HG03558 (cell line): ENCODE measurements around the gene IGF2.

Experiments
- ATAC-seq: cut with Tn5 transposase; IDR thresholded peaks from one replicate; pipeline ENCODE4 v1.9.1; 2021; ENCODE audit warnings: moderate number of reproducible peaks; ENCODE audit not compliant: unreplicated experiment; ENCODE audit errors: extremely low read depth

Gene IGF2

DNA sequence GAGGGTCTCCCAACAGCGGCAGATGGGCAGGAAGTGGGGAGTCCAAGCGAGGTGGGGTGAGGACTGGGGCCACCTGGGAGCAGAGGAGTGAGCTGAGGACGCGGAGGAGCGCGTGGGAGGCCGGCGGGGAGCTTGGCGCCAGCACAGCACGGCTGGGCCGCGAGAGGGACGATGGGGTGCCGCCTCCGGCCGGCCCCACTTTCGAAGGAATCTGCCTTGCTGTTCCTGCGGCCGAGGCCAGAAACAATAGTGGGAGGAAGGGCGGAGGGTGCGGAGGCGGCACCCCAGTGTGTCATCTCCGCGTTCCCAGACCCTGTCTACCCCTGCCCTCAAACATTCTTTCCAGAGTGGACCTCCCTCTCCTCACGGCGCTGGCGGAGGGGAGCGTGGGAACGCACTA is 16.3 kb upstream of the IGF2 start:
- no peak for ATAC-seq

DNA sequence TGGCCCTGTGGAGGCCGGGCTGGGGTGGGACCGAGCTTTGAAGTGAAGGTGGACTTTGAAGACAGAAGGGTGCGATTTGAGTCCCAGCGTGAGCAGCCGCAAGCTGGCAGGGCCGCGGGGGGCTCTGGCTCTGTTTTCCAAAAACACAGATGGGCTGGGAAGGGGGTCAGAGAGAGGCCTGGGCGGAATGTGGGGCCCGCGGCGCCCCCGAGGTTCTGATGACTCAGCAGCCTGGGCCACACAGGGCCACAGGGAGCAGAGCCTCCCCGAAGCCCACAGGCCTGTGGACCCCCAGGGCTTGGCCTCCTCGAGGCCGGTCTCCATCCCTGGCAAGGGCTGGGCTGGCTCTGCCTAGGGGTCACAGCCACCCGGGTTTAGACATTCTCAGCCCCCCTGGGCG is 15.7 kb upstream of the IGF2 start:
- ATAC-seq, result no peak

DNA sequence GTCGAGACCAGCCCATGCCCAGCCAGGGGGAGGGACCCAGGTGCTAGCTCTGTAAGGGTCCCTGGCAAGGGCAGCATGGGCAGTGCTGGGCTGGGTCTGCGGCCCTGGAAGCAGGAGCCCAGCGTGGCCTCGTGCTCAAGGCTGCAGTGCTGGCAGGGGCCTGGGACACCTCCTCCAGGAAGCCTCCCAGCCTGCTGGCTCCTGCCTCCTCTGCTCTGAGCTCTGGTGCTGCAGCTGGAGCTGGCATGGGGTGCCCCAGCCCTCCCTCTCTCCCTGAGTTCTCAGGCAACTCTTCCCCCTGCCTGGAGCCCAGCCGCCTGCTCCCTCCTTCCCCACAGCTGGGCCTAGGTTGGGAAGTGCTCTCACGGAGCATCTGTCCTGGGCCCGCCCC is 15.0 kb upstream of the IGF2 start:
- ATAC-seq, result no peak

DNA sequence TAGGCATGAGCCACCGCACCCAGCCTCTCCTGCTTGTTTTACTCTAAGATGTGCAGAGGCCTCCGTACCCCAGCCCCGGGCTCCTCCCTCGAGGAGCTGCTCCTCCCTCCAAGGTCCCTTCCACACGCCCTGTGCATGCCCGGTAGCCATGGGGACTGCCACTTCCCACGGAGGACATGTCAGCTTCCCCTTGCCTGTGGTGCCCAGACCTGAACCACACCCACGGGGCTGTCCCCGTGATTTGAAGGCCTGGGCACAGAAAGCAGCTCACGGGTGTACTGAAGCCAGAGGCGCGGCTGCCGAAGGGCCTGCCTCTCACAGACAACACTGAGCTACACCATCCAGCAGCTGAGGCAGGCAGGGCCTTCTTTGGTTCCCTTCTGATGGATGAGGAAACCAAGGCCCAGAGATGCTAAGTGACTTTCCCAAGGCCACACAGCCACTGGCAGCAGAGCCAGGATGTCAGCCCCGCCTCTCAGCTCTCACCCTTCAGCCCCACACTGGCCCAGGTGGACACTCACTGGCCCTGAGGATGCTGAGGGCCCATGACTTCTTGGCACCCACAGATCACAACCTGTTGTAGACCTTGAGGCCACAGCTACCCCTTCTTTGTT is 14.5 kb upstream of the IGF2 start:
- no peak for ATAC-seq

DNA sequence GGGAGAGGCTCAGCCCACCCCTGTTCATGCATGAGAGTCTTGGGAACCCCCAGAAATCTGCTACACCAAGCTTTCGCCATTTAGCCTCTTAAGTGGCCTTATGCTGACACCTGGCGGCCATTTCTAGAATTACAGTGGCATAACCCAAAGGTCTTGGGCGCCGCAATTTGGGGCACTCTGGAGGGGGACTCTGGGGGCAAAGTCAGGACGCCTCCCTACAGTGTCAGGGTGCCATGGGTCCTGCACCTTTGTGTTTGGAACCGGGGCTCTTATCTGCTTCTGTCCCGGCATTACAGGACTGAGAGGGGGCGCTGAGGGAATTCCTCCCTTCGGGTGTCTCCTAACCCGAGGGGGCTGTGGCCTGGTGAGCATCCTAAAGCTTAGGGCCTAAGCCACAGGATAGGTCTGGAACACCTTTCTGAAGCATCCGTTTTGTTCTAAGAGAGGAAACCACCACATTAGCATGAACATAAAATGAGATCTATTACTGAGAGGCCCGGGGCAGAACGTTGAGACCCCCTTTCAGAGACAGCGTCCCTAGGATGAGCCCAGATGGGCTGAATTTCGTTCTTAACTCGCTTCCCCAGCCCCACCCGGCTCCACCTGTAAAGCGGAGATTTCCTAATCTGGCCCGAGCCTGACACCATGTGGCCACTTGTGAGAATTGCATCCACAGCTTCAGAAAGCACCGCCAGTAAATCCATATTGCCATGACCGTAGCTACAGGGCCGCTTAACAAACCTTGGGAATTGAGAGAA is 12.5 kb upstream of the IGF2 start:
- no peak for ATAC-seq

DNA sequence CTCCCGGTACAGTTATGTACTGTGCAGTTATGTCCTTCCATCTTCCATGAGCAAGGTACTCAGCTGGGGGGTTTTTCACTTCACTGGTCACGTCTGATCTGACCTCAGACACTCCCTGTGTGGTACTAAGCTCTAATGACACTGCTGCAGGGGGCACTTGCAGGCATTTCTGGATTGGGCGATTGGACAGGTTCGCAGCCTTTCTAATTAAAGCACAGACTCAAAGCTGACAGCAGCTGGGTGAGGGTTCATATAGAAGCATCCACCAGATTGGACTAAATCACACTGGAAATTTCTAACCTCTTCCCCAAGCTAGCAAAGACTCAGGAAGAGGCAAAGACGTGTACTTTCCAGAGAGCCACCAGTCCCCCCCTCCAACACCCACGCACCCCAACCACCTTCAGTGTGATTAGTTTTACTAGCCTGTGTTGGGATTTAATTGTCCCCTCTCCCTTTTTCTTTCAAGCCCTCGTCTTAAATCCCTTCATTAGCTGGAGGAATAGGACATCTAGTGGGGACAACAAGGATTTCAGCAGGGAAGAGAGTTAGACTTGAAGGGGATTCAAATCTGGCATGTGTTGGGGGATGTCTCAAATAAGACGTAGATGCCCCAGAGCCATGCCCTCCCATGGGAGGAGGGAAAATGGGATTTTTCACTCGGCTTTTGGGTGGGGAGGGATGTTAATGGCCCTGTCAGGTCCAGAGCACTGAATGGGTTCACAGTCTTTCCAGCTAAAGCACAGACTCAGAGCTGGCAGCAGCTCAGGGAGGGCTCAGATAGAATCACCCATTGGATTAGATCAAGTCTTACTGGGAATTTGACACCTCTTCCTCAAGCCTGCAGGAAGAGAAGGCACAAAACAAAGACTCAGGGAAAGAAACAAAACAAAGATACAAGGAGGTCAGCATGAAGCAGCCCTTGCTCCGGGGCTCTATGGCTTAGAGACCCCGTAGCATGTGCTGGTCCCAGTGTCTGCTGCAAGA is 11.0 kb upstream of the IGF2 start:
- no peak for ATAC-seq

DNA sequence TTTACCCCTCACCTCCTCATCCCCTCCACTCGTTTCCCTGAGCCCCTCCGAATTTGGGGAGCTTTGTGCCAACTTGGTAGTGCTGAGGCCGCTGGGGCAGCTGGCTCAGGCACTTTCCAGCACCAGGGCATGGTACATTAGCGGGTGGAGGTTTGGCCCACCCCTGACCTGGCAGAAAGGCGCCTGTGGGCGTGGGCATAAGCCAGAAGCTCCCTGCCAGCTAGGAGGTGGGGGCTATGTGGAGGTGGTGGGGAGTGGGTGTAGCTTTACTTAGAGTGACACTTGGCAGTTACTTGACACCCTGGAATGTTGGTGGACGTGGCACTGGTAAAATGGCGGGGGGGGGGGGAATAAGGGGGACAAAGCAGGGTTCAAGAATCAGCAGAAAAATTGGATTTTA is 10.3 kb upstream of the IGF2 start:
- no peak for ATAC-seq

DNA sequence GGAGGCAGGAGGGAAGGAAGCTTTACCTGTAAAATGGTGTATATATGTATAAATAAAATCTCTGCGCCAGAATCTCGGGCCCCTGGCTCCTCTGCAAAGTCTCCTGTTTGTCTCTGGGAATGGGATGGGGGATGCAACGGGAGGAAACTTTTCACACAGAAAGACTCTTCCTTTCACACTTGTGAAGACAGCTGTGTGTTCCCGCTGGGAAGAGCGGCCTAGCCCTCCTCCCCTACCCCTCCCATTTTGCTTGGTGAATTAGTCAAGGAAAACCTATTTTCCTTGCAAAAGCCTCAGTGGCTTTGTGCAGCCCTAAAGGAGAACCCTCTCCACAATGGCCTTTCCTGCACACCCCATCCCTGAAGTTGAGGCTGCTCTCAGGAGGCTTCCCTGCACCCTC is 9.4 kb upstream of the IGF2 start:
- no peak for ATAC-seq

DNA sequence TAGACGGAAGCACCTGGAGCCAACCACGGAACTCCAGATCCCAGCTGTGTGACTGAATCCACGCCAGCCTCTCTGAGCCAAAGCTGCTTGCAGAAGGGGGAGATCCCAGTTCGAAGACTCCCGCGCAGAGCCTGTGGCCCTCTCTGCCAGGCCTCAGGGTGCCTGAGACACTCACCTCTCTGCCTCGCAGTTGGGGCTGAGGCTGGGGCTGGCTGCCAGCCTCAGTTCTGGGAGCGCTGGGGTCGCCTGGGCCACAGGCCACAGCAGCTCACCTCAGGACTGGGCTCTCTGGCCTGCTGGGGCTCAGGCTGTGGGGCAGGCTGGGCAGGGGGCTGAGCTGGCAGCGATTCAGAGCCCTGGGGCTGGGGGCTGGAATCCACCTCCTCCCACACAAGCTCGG is 8.2 kb upstream of the IGF2 start:
- no peak for ATAC-seq

DNA sequence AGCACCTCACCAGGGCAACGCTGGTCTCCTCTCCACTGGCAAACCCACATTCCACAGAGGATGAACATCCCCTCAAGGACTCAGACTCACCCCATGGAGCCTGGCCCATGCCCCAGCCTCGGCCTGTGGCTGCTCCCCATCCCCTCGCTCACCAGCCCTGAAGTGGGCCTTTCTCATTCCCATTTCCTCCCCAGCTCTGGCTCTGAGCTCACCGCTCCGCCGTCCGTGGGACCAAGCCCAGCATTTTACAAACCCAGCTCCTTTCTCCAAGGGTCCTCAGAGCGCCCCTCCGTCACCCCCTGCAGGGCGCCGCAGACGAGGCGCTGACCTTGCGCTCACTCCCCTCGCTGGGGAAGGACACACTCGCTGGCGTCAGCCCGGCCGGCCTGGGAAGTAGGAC is 6.9 kb upstream of the IGF2 start:
- ATAC-seq, result no peak

DNA sequence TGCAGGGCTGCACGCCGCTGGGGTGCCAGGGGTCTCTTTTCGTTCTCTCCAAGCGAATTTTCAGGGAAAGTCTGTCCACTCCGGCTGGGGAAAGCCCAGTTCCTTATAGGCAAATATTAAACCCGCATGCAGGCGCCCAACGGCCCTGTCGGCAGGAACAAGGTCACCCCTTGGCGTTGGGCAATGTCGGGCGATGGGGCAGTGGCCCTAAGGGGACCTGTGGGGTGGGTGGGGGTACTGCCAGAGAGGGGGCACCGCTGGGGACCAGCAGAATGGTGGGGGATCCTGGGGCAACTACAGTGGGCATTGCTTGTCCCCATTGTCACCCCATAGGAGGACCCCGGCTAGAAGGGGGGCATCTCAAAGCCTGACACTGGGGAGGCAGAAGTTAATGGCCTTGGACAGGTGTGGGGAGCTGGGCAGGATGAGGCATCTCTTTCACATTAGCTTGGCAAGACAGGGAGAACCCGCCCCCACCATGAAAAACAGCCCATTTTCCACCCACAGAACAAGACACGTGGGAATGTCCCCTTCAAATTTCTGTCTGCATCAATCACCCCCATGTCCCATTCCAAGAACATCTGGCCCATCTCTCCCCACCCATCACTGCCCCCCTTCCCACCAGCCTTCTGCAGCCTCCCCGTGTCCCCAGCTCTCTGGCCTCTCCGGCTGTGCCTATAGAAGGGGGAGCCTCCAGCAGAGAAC is 5.5 kb upstream of the IGF2 start:
- no peak for ATAC-seq

DNA sequence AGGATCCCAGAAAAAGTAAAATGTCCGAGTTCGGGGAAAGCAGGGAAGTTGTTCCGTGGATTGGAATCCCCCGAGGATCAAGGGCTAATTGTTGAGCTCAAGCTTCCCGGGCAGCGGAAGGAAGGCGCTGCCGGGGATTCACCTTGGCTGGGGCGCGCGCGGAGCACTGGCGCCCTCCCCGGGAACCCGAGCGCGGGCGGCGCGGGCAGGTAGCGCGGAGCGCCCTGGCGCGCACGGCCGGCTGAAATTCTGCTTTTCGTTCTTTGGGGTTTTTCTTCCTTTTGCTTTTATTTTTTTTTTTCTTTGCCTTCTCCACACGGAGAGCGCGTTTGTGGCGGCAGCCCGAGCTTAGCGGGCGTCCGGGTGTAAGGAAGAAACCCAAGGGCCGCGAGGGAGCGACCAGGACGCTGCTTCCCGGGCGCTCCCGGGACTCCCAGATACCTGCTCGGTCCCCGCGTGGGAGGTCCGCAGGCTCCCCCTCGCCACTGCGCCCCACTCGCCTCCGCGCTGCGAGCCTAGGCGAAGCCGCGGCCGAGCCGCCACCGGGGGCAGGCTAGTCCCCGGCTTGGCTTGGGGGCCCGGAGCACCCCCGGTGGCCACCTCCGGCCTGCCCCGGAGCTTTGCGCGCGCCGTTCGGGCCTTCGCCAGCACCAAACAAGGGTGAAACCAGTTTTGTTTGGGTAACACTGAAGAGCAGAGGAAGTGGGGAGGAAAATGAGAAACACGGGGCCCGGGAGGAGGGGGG is 4.8 kb upstream of the IGF2 start:
- ATAC-seq, result no peak

DNA sequence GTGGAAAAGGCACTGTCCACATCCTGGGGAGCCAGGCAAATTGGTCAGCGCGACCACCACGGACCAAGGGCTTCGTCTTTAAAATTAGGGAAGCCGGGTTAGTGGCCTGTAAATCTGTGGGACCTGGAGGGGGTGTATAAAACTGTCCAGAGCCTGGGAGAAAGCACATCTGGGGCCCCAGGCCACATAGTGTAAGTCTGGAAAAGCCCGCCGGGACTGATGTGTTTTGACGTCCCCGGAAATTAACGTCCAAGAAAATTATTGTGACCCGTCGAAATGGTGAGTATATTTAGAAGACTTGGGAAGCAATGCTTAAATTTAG is 4.2 kb upstream of the IGF2 start:
- no peak for ATAC-seq

DNA sequence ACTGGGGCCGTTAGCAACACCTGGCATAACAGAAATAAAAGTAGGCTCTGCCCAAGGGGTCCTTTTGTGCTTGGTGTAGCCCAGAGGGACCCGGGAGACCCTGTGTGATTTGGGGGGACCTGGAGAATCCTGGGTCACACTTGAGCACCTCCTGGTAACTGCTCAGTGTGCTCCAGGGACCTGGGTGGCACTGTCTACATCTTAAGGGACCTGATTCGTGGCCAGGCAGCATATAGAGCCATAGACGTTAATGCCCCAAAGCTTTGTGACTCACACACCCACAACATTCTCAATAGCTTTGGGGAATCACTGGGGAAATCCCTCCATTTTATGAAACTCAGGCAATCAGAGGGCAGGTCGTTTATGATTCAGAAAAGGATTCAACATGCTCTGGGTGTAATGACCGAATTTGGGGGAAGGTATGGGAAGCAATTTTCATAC is 3.6 kb upstream of the IGF2 start:
- ATAC-seq, result no peak

DNA sequence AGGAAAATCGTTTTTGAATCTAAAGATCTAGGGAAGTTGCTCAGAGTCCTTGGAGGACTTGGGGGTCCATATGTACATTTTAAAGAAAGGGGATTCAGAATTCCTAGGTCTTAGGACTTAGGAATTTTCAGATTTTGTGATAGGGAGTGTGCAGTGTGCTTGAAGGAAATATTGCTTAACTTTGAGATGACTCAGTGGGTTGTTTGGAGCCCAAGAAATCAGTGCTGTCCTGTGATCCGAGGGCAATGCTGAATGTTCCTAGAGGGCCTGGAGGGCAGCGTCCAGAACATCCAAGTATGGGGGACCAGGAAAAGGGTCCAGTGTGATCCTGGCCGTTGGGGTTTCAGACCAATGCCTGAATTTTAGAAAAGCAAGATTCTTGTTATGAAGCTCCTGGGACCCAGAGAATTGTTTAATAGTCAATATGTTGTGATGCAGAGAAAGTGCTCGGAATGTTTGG is 3.1 kb upstream of the IGF2 start:
- no peak for ATAC-seq

DNA sequence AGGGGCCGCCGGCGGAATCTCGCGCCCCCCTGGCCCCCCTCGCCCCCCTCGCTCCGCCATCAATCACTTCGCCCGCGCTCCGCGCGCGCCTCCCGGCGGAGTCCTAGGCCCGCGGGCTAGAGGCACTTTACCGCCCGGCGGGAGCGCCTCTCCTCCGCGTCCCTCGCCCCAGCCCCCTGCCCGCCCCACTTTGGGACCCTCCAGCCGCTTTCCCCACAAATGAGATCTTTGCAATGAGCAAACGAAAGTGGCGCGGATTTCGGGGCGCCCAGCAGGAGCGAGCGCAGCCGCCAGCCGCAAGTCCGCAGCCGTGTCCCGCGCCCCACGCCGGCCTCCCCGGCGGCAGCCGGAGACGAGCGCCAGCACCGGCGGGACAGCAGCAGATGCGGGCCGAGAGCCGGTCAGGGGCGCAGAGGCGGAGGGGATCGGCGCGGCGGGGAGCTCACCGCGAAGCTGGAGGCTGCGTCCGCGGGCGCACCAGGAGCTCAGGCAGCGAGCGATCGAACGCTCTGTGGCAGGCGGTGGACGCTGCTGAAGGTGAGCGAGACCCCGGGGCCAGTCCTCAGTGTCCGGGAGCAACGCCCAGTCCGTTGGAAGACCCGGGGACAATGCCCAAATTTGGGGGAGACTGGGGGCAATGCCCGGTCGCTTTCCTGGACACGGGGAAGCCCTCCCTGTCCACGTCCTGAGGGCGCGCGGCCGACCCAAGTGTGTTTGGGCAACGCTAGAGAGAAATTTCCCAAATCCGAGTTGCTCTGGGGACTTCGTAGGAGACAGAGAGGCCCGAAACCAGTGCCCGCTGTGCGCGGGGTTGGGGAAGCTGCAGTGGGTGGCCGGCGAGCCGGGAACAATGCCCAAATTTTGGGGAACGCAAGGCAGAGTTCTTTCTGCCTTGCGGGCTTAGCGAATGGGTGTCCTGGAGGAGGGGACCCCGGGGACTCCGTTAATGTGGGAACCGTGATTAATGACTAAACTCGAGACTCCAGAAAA is 1.5 kb upstream of the IGF2 start:
- no peak for ATAC-seq

DNA sequence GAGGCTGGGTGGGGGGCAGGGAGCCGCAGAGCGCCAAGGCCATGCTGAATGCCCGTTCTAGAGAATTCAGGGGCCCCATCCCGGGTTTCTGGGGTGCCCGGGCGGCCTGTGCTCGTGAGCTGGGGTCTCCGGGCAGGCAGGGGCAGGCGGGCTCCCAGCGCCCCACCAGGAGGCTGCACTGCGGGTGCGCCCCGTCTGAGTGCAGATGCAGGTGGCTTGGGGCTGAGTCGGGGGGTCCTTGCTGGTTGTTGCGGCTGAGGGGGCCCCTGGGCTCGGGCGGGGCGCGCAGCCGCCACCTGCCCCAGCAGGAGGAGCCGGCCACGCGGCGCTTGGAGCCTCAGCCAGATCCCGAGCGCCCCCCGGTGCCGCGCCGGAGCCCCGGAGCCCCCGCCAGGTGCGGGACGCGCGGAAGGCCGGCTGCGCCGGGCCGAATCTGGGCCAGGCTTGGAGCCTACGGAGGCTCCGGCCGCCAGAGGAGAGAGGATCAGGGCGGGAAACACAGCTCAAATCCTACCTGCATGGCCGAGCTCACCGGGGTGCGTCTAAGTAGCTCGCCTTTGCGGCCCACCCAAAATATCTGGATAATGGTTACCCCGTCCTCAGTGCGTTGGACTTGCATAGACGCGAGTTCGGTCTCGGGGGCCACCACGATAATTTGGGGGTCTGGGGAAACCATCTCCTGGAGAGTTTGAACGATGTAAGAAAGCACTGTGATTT is 590 bp upstream of the IGF2 start:
- ATAC-seq, result no peak
